HCT116 (cell line): Measurements from ENCODE around the gene ZNF57. TPM values are rescaled to one million over a fixed set of nuclear protein-coding genes. Genes with fewer than 3 reads are reported as not detected.

Experiments
- ATAC-seq: fragments of 200-7000 bp; cut with Tn5 transposase; 2 replicates; pipeline ENCODE4 v1.9.1; 2020; ENCODE audit warnings: mild to moderate bottlenecking, moderate library complexity
- BruUV-seq: library from RNA; stranded (reverse); fragments of 400-500 nt; replicated peaks from 2 replicates; lab custom pipeline; 2021; lab: Mats Ljungman, UMichigan
- CTCF ChIA-PET: fragments of 300-600 bp; sonication (Branson Sonifier 250); formaldehyde crosslinking; loops from one replicate; lab custom pipeline; 2021; ENCODE audit warnings: antibody characterized with exemption; lab: Charles Lee
- POLR2A ChIA-PET: fragments of 300-600, 350-600 bp; sonication (Branson Sonifier 250); formaldehyde crosslinking; loops from one replicate; lab custom pipeline; 2021; ENCODE audit warnings: antibody characterized with exemption; lab: Charles Lee
- RAD21 ChIA-PET, 2 experiments: fragments of 300-600 bp; sonication (Branson Sonifier 250); formaldehyde crosslinking; loops; one replicate each; lab custom pipeline; 2023; ENCODE audit warnings: low total read pairs in 2 of 2; ENCODE audit not compliant: uncharacterized antibody in 2 of 2, unreplicated experiment in 2 of 2, low non-redundant PET in 1 of 2; lab: Charles Lee
- DNase-seq: peaks from one replicate; pipeline ENCODE4 v3.0.0-alpha.2; 2010; ENCODE audit warnings: low read depth, low spot score
- H2AFZ ChIP-seq: fragments of 200-600 bp; shearing (Covaris generic), sonication (generic); 2 replicates; pipeline ENCODE4 v1.6.1; 2017; ENCODE audit warnings: low read depth, mixed run types, mixed read lengths, antibody characterized with exemption, low read length; ENCODE audit not compliant: poor library complexity, severe bottlenecking
- H3K27ac ChIP-seq: 2 replicates; pipeline ENCODE4 v1.5.1; 2012; ENCODE audit warnings: low read depth, low read length
- H3K27me3 ChIP-seq: fragments of 200-600 bp; sonication (generic); 2 replicates; pipeline ENCODE4 v1.6.1; 2016; ENCODE audit warnings: mixed run types, low read length, mixed read lengths; ENCODE audit not compliant: insufficient read depth
- H3K36me3 ChIP-seq, 2 experiments: fragments of 200-500 bp in 1 of 2; fragments of 200-600 bp in 1 of 2; sonication (Bioruptor generic) in 1 of 2; sonication (generic) in 1 of 2; 2 replicates each; pipeline versions ENCODE4 v1.5.1 to v1.6.1; 2014 to 2016; ENCODE audit warnings: low read length in 2 of 2, inconsistent platforms in 1 of 2, mixed read lengths in 1 of 2, mixed run types in 1 of 2; ENCODE audit not compliant: insufficient read depth in 2 of 2, control insufficient read depth in 1 of 2
- H3K4me1 ChIP-seq, 2 experiments: fragments of 200-600 bp in 1 of 2; sonication (generic) in 1 of 2; 2 replicates each; pipeline versions ENCODE4 v1.5.1 to v1.6.1; 2012 to 2017; ENCODE audit warnings: low read length in 2 of 2, inconsistent platforms in 1 of 2, mild to moderate bottlenecking in 1 of 2, mixed read lengths in 1 of 2, mixed run types in 1 of 2, moderate library complexity in 1 of 2; ENCODE audit not compliant: insufficient read depth in 2 of 2, control insufficient read depth in 1 of 2
- H3K4me2 ChIP-seq: fragments of 200-600 bp; sonication (generic); 2 replicates; pipeline ENCODE4 v1.6.1; 2017; ENCODE audit warnings: mixed run types, low read length, mixed read lengths
- H3K4me3 ChIP-seq, 2 experiments: fragments of 200-600 bp in 1 of 2; sonication (generic) in 1 of 2; replicated peaks in 1 of 2; 2 replicates each; pipeline ENCODE4 v1.5.1; 2011 to 2016; ENCODE audit warnings: low read length in 2 of 2, control low read depth in 1 of 2, low read depth in 1 of 2, mild to moderate bottlenecking in 1 of 2, mixed read lengths in 1 of 2, mixed run types in 1 of 2
- H3K79me2 ChIP-seq: fragments of 200-600 bp; sonication (generic); 2 replicates; pipeline ENCODE4 v1.6.1; 2017; ENCODE audit warnings: mild to moderate bottlenecking, mixed run types, low read length, moderate library complexity, mixed read lengths; ENCODE audit not compliant: insufficient read depth
- H3K9ac ChIP-seq: fragments of 200-600 bp; sonication (generic); 2 replicates; pipeline ENCODE4 v1.6.1; 2016; ENCODE audit warnings: low read length, mixed read lengths
- H3K9me2 ChIP-seq: fragments of 200-600 bp; sonication (generic), shearing (Covaris generic); 2 replicates; pipeline ENCODE4 v1.6.1; 2017; ENCODE audit warnings: mixed run types, mild to moderate bottlenecking, moderate library complexity; ENCODE audit not compliant: insufficient read depth
- H3K9me3 ChIP-seq, 2 experiments: fragments of 200-500 bp in 1 of 2; fragments of 200-600 bp in 1 of 2; sonication (Bioruptor generic) in 1 of 2; sonication (generic) in 1 of 2; 2 replicates each; pipeline ENCODE4 v1.6.1; 2014 to 2017; ENCODE audit warnings: low read length in 2 of 2, mixed read lengths in 2 of 2, inconsistent platforms in 1 of 2, low read depth in 1 of 2, mild to moderate bottlenecking in 1 of 2, mixed run types in 1 of 2, moderate library complexity in 1 of 2; ENCODE audit not compliant: control insufficient read depth in 1 of 2, insufficient read depth in 1 of 2
- H4K20me1 ChIP-seq: fragments of 200-600 bp; sonication (generic), shearing (Covaris generic); 2 replicates; pipeline ENCODE4 v1.6.1; 2017; ENCODE audit warnings: mixed run types, mild to moderate bottlenecking, moderate library complexity; ENCODE audit not compliant: insufficient read depth
- ATF3 ChIP-seq: IDR thresholded peaks from 2 replicates; pipeline ENCODE4 v1.6.1; 2012
- CEBPB ChIP-seq: IDR thresholded peaks from 2 replicates; pipeline ENCODE4 v1.6.1; 2012; ENCODE audit warnings: low read depth
- ELF1 ChIP-seq: IDR thresholded peaks from 2 replicates; pipeline ENCODE4 v1.6.1; 2012; ENCODE audit warnings: low read depth, borderline replicate concordance
- EZH2 ChIP-seq: fragments of 200-600 bp; sonication (generic); IDR thresholded peaks from 2 replicates; pipeline ENCODE4 v1.6.1; 2017; ENCODE audit warnings: antibody characterized with exemption, mixed run types
- EZH2phosphoT487 ChIP-seq: fragments of 200-600 bp; IDR thresholded peaks from 2 replicates; pipeline ENCODE4 v1.6.1; 2018; ENCODE audit warnings: antibody characterized with exemption, borderline replicate concordance
- JUND ChIP-seq: IDR thresholded peaks from 2 replicates; pipeline ENCODE4 v1.6.1; 2012
- POLR2AphosphoS5 ChIP-seq: IDR thresholded peaks from 2 replicates; pipeline ENCODE4 v1.6.1; 2011; ENCODE audit warnings: mild to moderate bottlenecking, low read depth, low read length, moderate library complexity
- REST ChIP-seq: IDR thresholded peaks from 2 replicates; pipeline ENCODE4 v1.6.1; 2012; ENCODE audit warnings: low read depth
- SP1 ChIP-seq: IDR thresholded peaks from 2 replicates; pipeline ENCODE4 v1.6.1; 2012; ENCODE audit warnings: low read depth
- SRF ChIP-seq: IDR thresholded peaks from 2 replicates; pipeline ENCODE4 v1.6.1; 2012; ENCODE audit warnings: low read depth
- TCF7L2 ChIP-seq: IDR thresholded peaks from 2 replicates; pipeline ENCODE4 v1.7.0; 2011; ENCODE audit warnings: borderline replicate concordance, inconsistent platforms; ENCODE audit not compliant: insufficient read depth, insufficient read length; ENCODE audit errors: extremely low read depth
- ZFX ChIP-seq: fragments of 450-650 bp; IDR thresholded peaks from 2 replicates; pipeline ENCODE4 v1.6.1; 2017
- ZNF274 ChIP-seq: fragments of 200-500 bp; sonication (Bioruptor generic); IDR thresholded peaks from 2 replicates; pipeline ENCODE4 v1.6.1; 2014; ENCODE audit warnings: mild to moderate bottlenecking, low read depth, low read length, inconsistent platforms
- intact Hi-C: fragments of 100-400 bp; cut with micrococcal nuclease; formaldehyde crosslinking; loops from 2 replicates; pipeline ENCODE4 v1.10.0; 2022
- total RNA-seq: library from RNA; stranded (reverse); gene quantifications from one replicate; pipeline ENCODE4 v1.2.1, GENCODE V29; 2021; ENCODE audit not compliant: unreplicated experiment
- TF ChIP-seq, protein P1 (sequence below), 3 experiments: fragments of 200-600 bp in 1 of 3; sonication (generic) in 1 of 3; IDR thresholded peaks in 2 of 3; conservative IDR thresholded peaks in 1 of 3; 2 replicates each; pipeline ENCODE4 v1.5.1; 2012 to 2017; ENCODE audit warnings: low read depth in 2 of 3, low read length in 2 of 3, antibody characterized with exemption in 1 of 3, borderline replicate concordance in 1 of 3, control low read depth in 1 of 3, mild to moderate bottlenecking in 1 of 3, mixed read lengths in 1 of 3, mixed run types in 1 of 3, moderate library complexity in 1 of 3; ENCODE audit not compliant: insufficient read depth in 1 of 3

ZNF57 gene
- total RNA-seq, 1 experiment from 2014 or later, result 8.3 TPM

DNA sequence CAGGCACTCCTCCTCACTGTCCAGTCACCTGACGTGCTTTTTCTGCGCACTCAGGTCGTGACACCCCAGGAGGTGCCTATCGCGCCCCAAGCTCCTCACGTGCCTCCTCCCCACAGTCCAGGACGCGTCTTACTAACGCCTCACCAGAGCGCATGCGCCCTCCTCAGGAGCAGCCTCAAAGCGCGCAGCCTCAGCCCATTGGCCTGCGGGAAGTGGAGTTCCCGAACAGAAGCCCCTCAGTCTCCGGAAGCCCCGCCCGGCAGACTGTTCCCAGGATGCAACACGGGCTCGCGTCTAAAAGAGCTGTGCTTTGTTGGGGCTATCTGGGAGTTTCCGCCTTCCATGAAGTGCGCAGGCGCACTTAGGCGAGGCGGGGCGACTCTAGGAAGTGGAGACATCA is 41.9 kb upstream of the ZNF57 start:
- Histone ChIP-seq H3K27ac (no peak overlapping the region), H3K27me3 (no peaks in the 10 kb centered on the region), H3K79me2 (no peaks in the 10 kb centered on the region), H3K9me2 (no peaks in the 10 kb centered on the region), H4K20me1 (no peaks in the 10 kb centered on the region), H2AFZ (no peak overlapping the region)
- RAD21 ChIA-PET, result no interaction called here
- CTCF ChIA-PET, result no interaction called here
- no peak for TF ChIP-seq ZNF274
- TF ChIP-seq, all 23 proteins: peak for 0
- ATAC-seq (no peak), DNase-seq (no peak)
- no peak overlapping the region for H3K4me2 ChIP-seq
- BruUV-seq, result no TSS peak
- intact Hi-C loops, result no loop called here
- H3K9ac ChIP-seq, result no peak overlapping the region
- peaks cover 4 to 7% of the 10 kb centered on the region in 2 experiments; a peak in 2 of 4 replicates for H3K9me3 ChIP-seq
- POLR2A ChIA-PET, result no interaction called here
- H3K4me1 ChIP-seq, result no peaks in the 10 kb centered on the region
- H3K36me3 ChIP-seq, result no peaks in the 10 kb centered on the region
- H3K4me3 ChIP-seq, result no peak overlapping the region

DNA sequence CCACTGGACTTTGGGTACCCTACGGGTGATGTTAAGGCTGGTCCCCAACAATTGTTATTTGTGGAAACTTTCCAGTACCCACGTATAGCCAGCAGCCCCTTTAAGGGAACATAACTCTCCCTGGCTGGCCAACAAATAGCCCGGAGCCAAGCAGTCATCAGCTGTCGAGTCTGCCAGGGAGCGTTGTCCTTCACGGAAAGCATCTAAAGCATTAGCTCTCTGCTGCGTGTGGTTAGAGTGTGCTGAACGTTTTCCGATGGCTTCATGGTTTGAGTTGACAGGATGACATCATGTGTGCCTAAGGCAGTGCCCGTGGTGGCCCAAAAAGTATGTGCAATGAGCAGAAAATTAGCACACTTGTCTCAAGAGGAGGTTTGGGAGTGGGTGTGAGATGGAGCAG is 36.9 kb upstream of the ZNF57 start:
- no peaks in the 10 kb centered on the region for H3K79me2 ChIP-seq
- no peaks in the 10 kb centered on the region for H4K20me1 ChIP-seq
- H3K27me3 ChIP-seq, result no peaks in the 10 kb centered on the region
- H3K27ac ChIP-seq, result no peak overlapping the region
- intact Hi-C loops, result no loop called here
- ATAC-seq (no peak), DNase-seq (no peak)
- no peak overlapping the region for H2AFZ ChIP-seq
- H3K9ac ChIP-seq, result no peak overlapping the region
- RAD21 ChIA-PET, result no interaction called here
- no peaks in the 10 kb centered on the region for H3K4me1 ChIP-seq
- no TSS peak for BruUV-seq
- POLR2A ChIA-PET, result no interaction called here
- no peak overlapping the region for H3K4me2 ChIP-seq
- no peak overlapping the region for H3K4me3 ChIP-seq
- CTCF ChIA-PET, result no interaction called here
- H3K36me3 ChIP-seq, result no peaks in the 10 kb centered on the region
- peaks cover 0 to 6% of the 10 kb centered on the region in 2 experiments; a peak in 1 of 4 replicates for H3K9me3 ChIP-seq
- H3K9me2 ChIP-seq, result no peaks in the 10 kb centered on the region
- TF ChIP-seq EZH2 (no peak), POLR2AphosphoS5 (no peak), ATF3 (no peak), SP1 (no peak), REST (no peak), SRF (no peak), ELF1 (no peak), ZNF274 (no peak), TCF7L2 (no peak), CEBPB (no peak), JUND (no peak), EZH2phosphoT487 (no peak), ZFX (no peak)
- TF ChIP-seq, protein P1, sequence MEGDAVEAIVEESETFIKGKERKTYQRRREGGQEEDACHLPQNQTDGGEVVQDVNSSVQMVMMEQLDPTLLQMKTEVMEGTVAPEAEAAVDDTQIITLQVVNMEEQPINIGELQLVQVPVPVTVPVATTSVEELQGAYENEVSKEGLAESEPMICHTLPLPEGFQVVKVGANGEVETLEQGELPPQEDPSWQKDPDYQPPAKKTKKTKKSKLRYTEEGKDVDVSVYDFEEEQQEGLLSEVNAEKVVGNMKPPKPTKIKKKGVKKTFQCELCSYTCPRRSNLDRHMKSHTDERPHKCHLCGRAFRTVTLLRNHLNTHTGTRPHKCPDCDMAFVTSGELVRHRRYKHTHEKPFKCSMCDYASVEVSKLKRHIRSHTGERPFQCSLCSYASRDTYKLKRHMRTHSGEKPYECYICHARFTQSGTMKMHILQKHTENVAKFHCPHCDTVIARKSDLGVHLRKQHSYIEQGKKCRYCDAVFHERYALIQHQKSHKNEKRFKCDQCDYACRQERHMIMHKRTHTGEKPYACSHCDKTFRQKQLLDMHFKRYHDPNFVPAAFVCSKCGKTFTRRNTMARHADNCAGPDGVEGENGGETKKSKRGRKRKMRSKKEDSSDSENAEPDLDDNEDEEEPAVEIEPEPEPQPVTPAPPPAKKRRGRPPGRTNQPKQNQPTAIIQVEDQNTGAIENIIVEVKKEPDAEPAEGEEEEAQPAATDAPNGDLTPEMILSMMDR (IDR thresholded peaks at IDR 0.05 in 2 of 3, conservative IDR thresholded peaks at IDR 0.05 in 1 of 3; ENCODE audit: borderline replicate concordance in 1 of 3, insufficient read depth in 1 of 3, low read depth in 2 of 3, low read length in 2 of 3), result no peak
